HepG2 (cell line): ENCODE results near the gene TGFBI. TPM values are rescaled to one million over a fixed set of nuclear protein-coding genes. Genes with fewer than 3 reads are reported as not detected.
A peak's percentile ranks its signal among the peaks of the same experiment; 100 is the strongest.

ENCODE experiments used
- CENPX ChIP-seq: sonication (generic); formaldehyde crosslinking; IDR thresholded peaks from 2 replicates; pipeline ENCODE4 v1.9.0; 2021; ENCODE audit warnings: mild to moderate bottlenecking, missing genetic modification reagents, moderate library complexity
- CREB1 ChIP-seq, 2 experiments: fragments of 450-650 bp in 1 of 2; IDR thresholded peaks; 2 replicates each; pipeline ENCODE4 v1.6.1; 2016 to 2017; ENCODE audit warnings: control low read depth in 1 of 2, mild to moderate bottlenecking in 1 of 2, missing compliant biosample characterization in 1 of 2, missing genetic modification characterization in 1 of 2
- FIP1L1 ChIP-seq: fragments of 200-400 bp; formaldehyde crosslinking; IDR thresholded peaks from 2 replicates; pipeline ENCODE4 v1.6.1; 2018; ENCODE audit warnings: low read depth, mild to moderate bottlenecking, low read length, moderate library complexity, borderline replicate concordance; ENCODE audit not compliant: insufficient read depth
- HES4 ChIP-seq: sonication (generic); formaldehyde crosslinking; IDR thresholded peaks from 2 replicates; pipeline ENCODE4 v1.9.0; 2021; ENCODE audit warnings: mild to moderate bottlenecking, missing genetic modification reagents, borderline replicate concordance
- HOXD1 ChIP-seq: sonication (generic); formaldehyde crosslinking; IDR thresholded peaks from 2 replicates; pipeline ENCODE4 v1.5.0; 2020; ENCODE audit warnings: missing genetic modification reagents
- KLF16 ChIP-seq, 2 experiments: sonication (generic) in 1 of 2; formaldehyde crosslinking in 1 of 2; IDR thresholded peaks; 2 replicates each; pipeline versions ENCODE4 v1.6.1 to v1.8.0; 2016 to 2023; ENCODE audit warnings: missing genetic modification reagents in 2 of 2, missing compliant biosample characterization in 1 of 2
- MTA1 ChIP-seq: sonication (generic); formaldehyde crosslinking; IDR thresholded peaks from 2 replicates; pipeline ENCODE4 v1.4.0; 2020; ENCODE audit warnings: missing genetic modification reagents, mild to moderate bottlenecking, borderline replicate concordance
- PAWR ChIP-seq: sonication (generic); formaldehyde crosslinking; IDR thresholded peaks from 2 replicates; pipeline ENCODE4 v1.4.0; 2020; ENCODE audit warnings: missing genetic modification reagents, mild to moderate bottlenecking, borderline replicate concordance
- REPIN1 ChIP-seq: sonication (generic); formaldehyde crosslinking; IDR thresholded peaks from 2 replicates; pipeline ENCODE4 v1.8.0; 2022; ENCODE audit warnings: missing genetic modification reagents, low read depth, mild to moderate bottlenecking, borderline replicate concordance
- SMARCC2 ChIP-seq: fragments of 450-650 bp; IDR thresholded peaks from 2 replicates; pipeline ENCODE4 v1.6.1; 2017; ENCODE audit warnings: antibody characterized with exemption, mild to moderate bottlenecking
- TBL1XR1 ChIP-seq: fragments of 150-350 bp; IDR thresholded peaks from 2 replicates; pipeline ENCODE4 v1.6.1; 2014; ENCODE audit warnings: borderline replicate concordance, low read length; ENCODE audit not compliant: partially characterized antibody
- U2AF1 ChIP-seq: fragments of 200-400 bp; formaldehyde crosslinking; optimal IDR thresholded peaks from 2 replicates; pipeline ENCODE3; 2017; ENCODE audit warnings: mild to moderate bottlenecking, low read depth, low read length
- ZFP90 ChIP-seq: sonication (generic); formaldehyde crosslinking; IDR thresholded peaks from 2 replicates; pipeline ENCODE4 v1.8.0; 2022; ENCODE audit warnings: missing genetic modification reagents, mild to moderate bottlenecking, inconsistent platforms, borderline replicate concordance
- ZKSCAN5 ChIP-seq: sonication (generic); formaldehyde crosslinking; IDR thresholded peaks from 2 replicates; pipeline ENCODE4 v1.5.1; 2020; ENCODE audit warnings: mild to moderate bottlenecking, missing genetic modification reagents
- ZNF264 ChIP-seq: sonication (generic); formaldehyde crosslinking; IDR thresholded peaks from 2 replicates; pipeline ENCODE4 v1.4.0; 2020; ENCODE audit warnings: missing genetic modification reagents
- ZNF563 ChIP-seq: sonication (generic); formaldehyde crosslinking; IDR thresholded peaks from 2 replicates; pipeline ENCODE4 v1.8.0; 2022; ENCODE audit warnings: mild to moderate bottlenecking, moderate library complexity, missing genetic modification reagents
- ZSCAN22 ChIP-seq: sonication (generic); formaldehyde crosslinking; IDR thresholded peaks from 2 replicates; pipeline ENCODE4 v1.4.0; 2020; ENCODE audit warnings: mild to moderate bottlenecking, missing genetic modification reagents
- polyA plus RNA-seq, 8 experiments: library from polyadenylated mRNA; depleted of rRNA in 3 of 8; stranded (reverse) in 7 of 8; unstranded in 1 of 8; fragments of >200 nt; fragmentation: Illumina TruSeq in 4 of 8; extraction: Trizol in 4 of 8; gene quantifications; 2 replicates each; pipeline versions ENCODE4 v1.2.1 to v1.2.3, GENCODE V29; 2011 to 2016; ENCODE audit warnings: low read depth in 4 of 8, missing spikeins in 1 of 8, mixed read lengths in 1 of 8; ENCODE audit not compliant: insufficient read depth in 1 of 8
- total RNA-seq, 5 experiments: library from RNA; depleted of rRNA; stranded (reverse); fragments of >200 nt; fragmentation: Illumina TruSeq; extraction: Trizol; gene quantifications; 2 replicates each; pipeline ENCODE4 v1.2.3, GENCODE V29; 2016; ENCODE audit warnings: low read depth in 1 of 5
- TF ChIP-seq, protein P1 (sequence below): IDR thresholded peaks from 2 replicates; pipeline ENCODE4 v1.6.1; 2016; ENCODE audit warnings: missing compliant biosample characterization, missing genetic modification reagents, borderline replicate concordance
- TF ChIP-seq, protein P2 (sequence below): sonication (generic); formaldehyde crosslinking; IDR thresholded peaks from 2 replicates; pipeline ENCODE4 v1.4.0; 2020; ENCODE audit warnings: missing genetic modification reagents
- TF ChIP-seq, protein P3 (sequence below): sonication (generic); formaldehyde crosslinking; IDR thresholded peaks from 2 replicates; pipeline ENCODE4 v1.5.0; 2020; ENCODE audit warnings: mild to moderate bottlenecking, missing genetic modification reagents, borderline replicate concordance

Gene TGFBI
- total and polyA plus RNA-seq, 2 of the 13 experiments (the other 11 are each of a cell fraction or from before 2014, with no cell fraction given): 275 to 457 TPM

DNA sequence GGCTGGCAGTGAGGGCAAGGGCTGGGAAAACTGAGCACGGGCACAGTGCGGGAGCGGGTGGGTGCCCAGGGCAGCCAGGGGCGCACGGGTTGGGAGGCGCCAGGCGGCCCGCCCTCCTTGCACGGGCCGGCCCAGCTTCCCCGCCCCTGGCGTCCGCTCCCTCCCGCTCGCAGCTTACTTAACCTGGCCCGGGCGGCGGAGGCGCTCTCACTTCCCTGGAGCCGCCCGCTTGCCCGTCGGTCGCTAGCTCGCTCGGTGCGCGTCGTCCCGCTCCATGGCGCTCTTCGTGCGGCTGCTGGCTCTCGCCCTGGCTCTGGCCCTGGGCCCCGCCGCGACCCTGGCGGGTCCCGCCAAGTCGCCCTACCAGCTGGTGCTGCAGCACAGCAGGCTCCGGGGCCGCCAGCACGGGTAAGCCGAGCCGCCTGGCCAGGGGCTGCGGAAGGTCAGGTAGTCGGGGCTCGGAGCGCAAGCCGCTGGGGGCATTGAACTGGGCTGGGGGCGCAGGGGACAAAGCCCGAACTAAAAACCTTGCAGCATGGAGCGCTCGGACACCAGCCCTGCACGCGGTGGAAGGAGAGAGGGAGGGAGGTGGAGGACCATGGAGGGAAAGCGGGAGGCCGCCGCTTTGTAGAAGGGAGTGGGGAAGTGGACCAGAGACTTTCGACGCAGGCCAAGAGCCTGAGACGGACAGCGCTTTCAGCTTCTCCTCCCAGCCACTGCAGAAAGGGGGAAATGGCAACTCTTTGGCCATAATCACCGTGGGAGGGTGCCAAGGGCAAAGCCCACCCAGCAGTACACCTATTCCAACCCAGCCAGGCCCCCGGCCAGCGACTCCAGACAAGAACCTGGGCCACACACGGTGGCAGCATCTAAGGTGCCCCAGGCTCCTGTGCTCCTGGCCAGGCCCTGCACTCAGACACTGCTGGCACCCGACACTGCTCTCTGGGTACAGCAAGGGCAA is at the start of gene TGFBI (continued):
- TF ChIP-seq, protein P1, sequence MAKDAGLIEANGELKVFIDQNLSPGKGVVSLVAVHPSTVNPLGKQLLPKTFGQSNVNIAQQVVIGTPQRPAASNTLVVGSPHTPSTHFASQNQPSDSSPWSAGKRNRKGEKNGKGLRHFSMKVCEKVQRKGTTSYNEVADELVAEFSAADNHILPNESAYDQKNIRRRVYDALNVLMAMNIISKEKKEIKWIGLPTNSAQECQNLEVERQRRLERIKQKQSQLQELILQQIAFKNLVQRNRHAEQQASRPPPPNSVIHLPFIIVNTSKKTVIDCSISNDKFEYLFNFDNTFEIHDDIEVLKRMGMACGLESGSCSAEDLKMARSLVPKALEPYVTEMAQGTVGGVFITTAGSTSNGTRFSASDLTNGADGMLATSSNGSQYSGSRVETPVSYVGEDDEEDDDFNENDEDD (CRISPR knock-in tag): peak; percentile 77
- TF ChIP-seq SMARCC2: no peak
- TF ChIP-seq CREB1 (IDR thresholded peaks at IDR 0.05): no peak
- no peak for TF ChIP-seq CREB1 (CRISPR knock-in tag; IDR thresholded peaks at IDR 0.05)
- TF ChIP-seq, protein P2, sequence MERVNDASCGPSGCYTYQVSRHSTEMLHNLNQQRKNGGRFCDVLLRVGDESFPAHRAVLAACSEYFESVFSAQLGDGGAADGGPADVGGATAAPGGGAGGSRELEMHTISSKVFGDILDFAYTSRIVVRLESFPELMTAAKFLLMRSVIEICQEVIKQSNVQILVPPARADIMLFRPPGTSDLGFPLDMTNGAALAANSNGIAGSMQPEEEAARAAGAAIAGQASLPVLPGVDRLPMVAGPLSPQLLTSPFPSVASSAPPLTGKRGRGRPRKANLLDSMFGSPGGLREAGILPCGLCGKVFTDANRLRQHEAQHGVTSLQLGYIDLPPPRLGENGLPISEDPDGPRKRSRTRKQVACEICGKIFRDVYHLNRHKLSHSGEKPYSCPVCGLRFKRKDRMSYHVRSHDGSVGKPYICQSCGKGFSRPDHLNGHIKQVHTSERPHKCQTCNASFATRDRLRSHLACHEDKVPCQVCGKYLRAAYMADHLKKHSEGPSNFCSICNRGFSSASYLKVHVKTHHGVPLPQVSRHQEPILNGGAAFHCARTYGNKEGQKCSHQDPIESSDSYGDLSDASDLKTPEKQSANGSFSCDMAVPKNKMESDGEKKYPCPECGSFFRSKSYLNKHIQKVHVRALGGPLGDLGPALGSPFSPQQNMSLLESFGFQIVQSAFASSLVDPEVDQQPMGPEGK (CRISPR knock-in tag): no peak; the same call in 1 of the 2 replicates
- no peak for TF ChIP-seq U2AF1
- TF ChIP-seq ZFP90 (CRISPR knock-in tag): no peak; the same call in 1 of the 2 replicates
- TF ChIP-seq CENPX (CRISPR knock-in tag): no peak
- TF ChIP-seq FIP1L1: no peak
- peak in 1 of 2 experiments; percentile 84; a peak in 2 of 4 replicates for TF ChIP-seq KLF16 (CRISPR knock-in tag; IDR thresholded peaks at IDR 0.05)
- TF ChIP-seq ZSCAN22 (CRISPR knock-in tag): no peak
- peak; percentile 57; the same call in 1 of the 2 replicates for TF ChIP-seq ZNF563 (CRISPR knock-in tag)
- TF ChIP-seq, protein P3, sequence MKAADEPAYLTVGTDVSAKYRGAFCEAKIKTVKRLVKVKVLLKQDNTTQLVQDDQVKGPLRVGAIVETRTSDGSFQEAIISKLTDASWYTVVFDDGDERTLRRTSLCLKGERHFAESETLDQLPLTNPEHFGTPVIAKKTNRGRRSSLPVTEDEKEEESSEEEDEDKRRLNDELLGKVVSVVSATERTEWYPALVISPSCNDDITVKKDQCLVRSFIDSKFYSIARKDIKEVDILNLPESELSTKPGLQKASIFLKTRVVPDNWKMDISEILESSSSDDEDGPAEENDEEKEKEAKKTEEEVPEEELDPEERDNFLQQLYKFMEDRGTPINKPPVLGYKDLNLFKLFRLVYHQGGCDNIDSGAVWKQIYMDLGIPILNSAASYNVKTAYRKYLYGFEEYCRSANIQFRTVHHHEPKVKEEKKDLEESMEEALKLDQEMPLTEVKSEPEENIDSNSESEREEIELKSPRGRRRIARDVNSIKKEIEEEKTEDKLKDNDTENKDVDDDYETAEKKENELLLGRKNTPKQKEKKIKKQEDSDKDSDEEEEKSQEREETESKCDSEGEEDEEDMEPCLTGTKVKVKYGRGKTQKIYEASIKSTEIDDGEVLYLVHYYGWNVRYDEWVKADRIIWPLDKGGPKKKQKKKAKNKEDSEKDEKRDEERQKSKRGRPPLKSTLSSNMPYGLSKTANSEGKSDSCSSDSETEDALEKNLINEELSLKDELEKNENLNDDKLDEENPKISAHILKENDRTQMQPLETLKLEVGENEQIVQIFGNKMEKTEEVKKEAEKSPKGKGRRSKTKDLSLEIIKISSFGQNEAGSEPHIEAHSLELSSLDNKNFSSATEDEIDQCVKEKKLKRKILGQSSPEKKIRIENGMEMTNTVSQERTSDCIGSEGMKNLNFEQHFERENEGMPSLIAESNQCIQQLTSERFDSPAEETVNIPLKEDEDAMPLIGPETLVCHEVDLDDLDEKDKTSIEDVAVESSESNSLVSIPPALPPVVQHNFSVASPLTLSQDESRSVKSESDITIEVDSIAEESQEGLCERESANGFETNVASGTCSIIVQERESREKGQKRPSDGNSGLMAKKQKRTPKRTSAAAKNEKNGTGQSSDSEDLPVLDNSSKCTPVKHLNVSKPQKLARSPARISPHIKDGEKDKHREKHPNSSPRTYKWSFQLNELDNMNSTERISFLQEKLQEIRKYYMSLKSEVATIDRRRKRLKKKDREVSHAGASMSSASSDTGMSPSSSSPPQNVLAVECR: peak; percentile 82; the same call in 1 of the 2 replicates
- peak; percentile 92 for TF ChIP-seq MTA1 (CRISPR knock-in tag)
- TF ChIP-seq PAWR (CRISPR knock-in tag): peak; percentile 84; the same call in 1 of the 2 replicates
- 0 out of 2 replicates have a peak, but pooled peaks have one; percentile 33 for TF ChIP-seq ZKSCAN5 (CRISPR knock-in tag)
- TF ChIP-seq TBL1XR1: peak; percentile 11
- TF ChIP-seq HES4 (CRISPR knock-in tag): no peak
- TF ChIP-seq ZNF264 (CRISPR knock-in tag): 0 out of 2 replicates have a peak, but pooled peaks have one; percentile 30
- peak; percentile 95 for TF ChIP-seq REPIN1 (CRISPR knock-in tag)
- peak; percentile 74; the same call in 1 of the 2 replicates for TF ChIP-seq HOXD1 (CRISPR knock-in tag)
